HG03442 (cell line): ENCODE data around the gene FEZF1.

Experiments
- ATAC-seq: cut with Tn5 transposase; IDR thresholded peaks from one replicate; pipeline ENCODE4 v1.9.1; 2021; ENCODE audit warnings: mild to moderate bottlenecking, moderate library complexity; ENCODE audit not compliant: unreplicated experiment

The FEZF1 gene

GRCh38 chr7:122304319-122304975, at the start of gene FEZF1:
TSS of gene FEZF1 (minus strand) at chr7:122304750. CDS start at chr7:122304437, 313 bp downstream.
- no peak for ATAC-seq

DNA sequence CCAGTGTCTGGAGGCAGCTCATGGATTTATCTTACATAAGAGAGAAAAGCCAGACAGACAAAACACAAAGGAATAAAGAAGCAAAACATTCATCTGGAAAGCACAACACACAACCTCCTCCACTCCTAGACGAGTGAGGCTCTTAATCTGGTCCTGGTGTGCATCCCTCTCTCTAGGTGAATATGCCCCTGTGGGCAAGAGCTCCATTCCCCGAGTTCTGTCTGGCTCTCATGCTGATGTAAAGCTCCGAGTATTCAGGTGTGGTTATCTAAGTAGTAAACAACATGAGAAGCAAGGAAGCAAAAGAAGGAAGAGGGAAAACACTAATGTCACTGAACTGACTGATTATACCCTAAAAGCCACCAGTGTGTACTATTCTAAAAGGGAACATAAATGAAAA, 47.9 kb upstream of the FEZF1 start:
- ATAC-seq, result no peak

DNA sequence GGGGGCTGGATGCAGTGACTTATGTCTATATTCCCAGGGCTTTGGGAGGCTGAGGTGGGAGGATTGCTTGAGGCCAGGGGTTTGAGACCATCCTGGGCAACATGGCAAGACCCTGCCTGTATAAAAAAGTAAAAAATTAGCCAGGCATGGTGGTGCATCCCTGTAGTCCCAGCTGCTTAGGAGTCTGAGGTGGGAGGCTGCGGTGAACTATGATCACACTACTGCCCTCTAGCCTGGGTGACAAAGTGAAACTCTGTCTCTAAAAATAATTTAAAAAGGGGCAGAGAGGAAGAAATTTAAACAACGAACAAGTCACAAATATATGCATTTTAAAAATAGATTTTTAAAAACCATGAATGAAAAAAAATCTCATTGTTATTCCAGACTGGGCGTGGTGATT, 46.2 kb upstream of the FEZF1 start:
- ATAC-seq, result no peak

- no peak for ATAC-seq
Measured at GRCh38 chr7:122344303-122344620, 39.7 kb upstream of the FEZF1 start.

DNA sequence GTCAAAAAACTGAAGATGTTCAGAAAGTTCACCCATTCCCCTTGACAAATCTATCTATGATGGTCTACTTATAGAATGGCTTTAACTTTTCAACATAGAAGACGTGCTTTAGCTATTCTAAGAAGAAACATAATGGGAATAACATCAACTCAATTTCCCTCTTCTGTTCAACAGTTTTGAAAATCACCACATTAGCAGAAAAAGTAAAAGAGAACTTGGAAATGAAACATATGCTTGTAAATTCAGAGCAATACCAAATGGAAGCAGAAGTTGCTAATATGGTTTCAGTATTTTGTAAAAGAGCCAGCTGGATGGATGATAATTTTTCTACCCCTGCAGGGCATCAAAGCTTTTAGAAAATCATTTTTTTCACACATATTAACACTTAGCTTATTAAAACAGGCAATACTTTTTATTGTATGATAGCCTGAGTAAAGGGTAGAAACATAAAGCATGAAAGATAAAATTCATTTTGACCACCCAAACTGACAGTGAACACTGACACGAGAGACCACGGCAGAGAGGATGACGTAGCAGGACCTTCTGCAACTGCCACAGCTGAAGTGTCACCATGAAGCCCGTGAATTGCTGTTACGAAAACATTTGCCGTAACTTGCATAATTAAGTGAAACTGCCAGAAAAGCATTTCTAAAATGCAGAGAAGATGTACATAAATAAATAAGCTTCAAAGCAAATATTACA, 39.2 kb upstream of the FEZF1 start:
- no peak for ATAC-seq

DNA sequence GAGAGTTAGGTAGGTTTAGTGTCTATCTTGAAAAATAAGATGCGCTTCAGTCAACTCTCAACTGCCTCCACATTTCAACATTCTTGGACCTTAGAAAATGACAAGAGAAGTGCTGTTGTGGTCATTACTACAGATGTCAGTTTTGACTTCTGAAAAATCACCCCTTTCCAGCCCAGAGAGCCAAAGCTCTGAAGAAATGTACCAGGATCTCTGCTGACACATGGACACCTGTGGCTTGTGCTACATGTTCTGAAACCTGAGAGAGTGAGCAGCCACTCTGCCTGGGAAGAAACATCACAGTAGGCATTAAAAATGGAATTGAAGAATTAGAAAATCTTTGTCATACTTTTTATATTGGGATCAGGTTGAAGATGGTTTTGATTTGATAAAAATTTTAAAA, 35.9 kb upstream of the FEZF1 start:
- ATAC-seq, result no peak

- no peak for ATAC-seq
Measured at GRCh38 chr7:122339145-122339904, 34.8 kb upstream of the FEZF1 start.

DNA sequence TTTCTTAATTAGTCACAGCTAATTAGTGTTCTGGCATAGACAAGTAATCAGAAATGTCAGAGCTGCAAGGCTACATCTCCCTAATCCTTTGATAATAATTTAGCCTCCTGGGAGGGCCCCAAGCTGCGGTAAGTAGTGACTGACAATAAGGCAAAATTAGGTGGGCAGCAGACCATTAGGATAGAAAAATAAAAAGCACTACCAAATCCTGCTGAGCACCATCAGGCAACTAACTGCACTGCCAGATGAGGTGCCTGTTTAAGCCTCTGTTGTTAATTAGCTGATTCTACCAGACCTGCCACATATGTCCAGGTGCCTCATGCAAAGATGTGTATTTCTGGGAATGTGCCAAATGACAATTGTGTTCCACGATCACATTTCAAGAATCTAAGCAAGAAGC, 32.5 kb upstream of the FEZF1 start:
- no peak for ATAC-seq

GRCh38 chr7:122329145-122329802, 24.7 kb upstream of the FEZF1 start:
- ATAC-seq, result no peak

- no peak for ATAC-seq
Measured at GRCh38 chr7:122327969-122328368, 23.4 kb upstream of the FEZF1 start.

DNA sequence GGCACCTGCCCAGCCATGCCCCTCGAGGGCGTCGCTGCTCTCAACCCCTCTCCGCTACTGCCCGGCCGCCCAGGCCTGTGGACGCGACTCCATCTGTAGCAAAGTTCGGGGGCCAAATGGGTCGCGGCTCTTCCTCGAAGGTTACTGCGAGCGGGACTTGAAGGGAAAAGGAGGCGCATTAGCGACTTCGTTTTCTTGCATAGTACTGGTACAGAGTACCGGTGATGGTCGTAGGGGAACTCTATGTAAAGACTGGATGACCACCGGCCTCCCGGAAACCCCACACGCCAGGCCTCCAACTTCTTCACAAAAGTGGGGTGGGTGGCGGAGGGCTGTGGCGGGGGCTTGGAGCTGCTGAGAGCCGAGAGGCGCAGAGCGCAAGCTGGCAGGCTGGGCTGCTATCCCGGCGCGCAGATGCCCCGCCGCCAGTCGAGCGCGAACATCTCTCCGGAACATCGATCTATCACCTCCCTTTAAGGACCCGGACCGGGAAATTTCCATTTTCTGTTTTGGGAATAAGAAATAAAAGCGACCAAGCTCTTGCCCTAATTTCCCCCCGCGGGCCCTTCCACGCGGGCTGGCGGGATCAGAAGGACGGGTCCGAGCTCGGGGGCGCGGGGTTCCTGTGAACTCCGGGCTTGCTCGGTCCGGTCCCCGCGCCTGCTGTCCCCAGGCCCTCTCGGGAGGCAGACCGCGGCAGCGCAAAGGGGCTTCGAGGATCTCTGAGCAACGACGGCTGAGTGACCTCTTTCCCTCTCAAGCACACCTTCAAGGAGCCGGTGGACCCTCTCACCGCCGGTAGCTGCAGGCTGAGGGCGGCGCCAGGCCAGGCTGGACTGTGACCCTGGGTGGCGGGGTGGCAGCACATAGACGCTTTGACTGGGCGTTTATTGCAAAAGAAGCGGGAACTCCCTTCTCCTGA, 12.2 kb upstream of the FEZF1 start:
- no peak for ATAC-seq

GRCh38 chr7:122315507-122316466, 11.2 kb upstream of the FEZF1 start:
- ATAC-seq, result no peak

DNA sequence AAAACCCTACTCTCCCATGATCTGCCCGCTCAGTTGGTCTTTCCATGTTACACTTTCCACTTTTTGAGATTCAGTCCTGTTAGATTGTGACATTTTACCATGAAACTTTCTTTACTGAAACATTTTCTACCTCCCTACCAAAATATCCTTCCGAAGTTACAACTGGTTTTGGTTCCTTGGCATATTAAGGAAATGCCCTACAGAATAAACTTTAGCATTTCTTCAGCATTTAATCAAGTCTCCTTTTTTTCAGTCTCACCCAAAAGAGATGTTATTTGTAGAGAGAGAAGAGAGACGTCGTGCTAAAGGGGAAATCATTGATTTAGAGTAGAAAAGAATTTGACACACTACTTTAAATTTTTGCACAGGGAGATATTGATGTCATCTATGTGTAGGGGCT, 9.7 kb upstream of the FEZF1 start:
- no peak for ATAC-seq

- ATAC-seq, result no peak
Measured at GRCh38 chr7:122312789-122313188, 8.2 kb upstream of the FEZF1 start.

- no peak for ATAC-seq
Measured at GRCh38 chr7:122311734-122312450, 7.3 kb upstream of the FEZF1 start.

- ATAC-seq, result no peak
Measured at GRCh38 chr7:122311050-122311700, 6.6 kb upstream of the FEZF1 start.

DNA sequence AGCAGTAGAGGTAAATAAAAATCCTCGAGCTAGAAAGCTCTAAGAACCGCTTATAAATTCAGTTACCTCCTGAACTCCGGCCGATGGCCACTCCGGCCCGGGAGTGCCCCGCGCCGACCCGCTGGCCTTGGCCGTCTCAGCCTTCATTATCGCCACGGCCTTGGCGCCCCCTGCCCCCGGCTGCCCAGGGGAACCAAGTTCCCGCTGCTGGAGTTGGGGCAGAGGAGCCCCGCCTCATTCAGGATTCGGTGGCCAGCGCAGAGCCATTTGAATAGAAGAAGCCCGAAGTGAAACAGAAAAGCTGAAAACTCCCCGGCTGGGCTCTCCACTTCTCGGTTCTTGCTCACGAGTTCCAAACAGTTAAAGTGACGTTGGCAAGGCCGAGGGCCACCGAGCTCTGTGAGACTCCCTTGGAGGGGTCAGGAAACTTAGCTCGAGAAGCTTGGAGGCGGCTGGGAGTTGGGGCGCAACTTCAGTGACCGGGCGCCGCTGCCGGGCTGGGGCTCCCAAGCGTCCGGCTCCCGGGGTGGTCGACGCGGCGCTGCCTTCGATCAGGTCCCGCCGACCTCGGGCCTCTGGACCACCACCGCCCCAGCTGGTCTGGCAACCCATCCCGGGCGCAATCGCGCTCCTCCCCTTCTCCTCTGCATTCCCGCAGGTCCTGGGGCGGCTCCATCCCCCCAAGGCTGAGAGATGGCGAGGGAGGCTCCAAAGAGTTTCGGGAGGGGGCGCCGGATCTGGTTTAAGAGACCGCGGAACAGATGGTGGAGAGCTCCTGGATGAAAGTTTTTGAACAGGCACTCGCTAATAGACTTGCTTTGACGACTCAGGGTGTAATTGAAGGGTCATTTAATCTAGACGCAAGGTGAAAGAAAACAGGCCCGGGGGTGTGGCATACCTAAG, 5.8 kb upstream of the FEZF1 start:
- peak; percentile 38 for ATAC-seq
